Measurements from ENCODE around the gene GLRX2. TPM values are rescaled to one million over a fixed set of nuclear protein-coding genes. Genes with fewer than 3 reads are reported as not detected.

Gene GLRX2
- total RNA-seq, 1 donor from 2014 or later, result 29.0 TPM

DNA sequence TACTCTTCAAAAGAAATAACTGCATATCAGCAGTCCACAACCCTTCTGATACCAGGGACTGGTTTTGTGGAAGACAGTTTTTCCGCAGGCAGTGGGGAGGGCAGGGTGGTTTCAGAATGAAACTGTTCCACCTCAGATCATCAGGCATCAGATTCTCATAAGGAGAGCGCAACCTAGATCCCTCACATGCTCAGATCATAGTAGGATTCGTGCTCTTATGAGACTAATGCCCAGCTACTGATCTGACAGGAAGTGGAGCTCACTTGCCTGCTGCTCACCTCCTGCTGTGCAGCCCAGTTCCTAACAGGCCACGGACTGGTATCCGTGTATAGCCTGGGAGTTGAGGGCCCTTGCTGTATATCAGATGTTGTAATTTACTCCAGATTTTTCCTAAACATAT is 34.3 kb downstream of the GLRX2 start:
- H3K27ac Mint-ChIP-seq, result no peak overlapping the region

DNA sequence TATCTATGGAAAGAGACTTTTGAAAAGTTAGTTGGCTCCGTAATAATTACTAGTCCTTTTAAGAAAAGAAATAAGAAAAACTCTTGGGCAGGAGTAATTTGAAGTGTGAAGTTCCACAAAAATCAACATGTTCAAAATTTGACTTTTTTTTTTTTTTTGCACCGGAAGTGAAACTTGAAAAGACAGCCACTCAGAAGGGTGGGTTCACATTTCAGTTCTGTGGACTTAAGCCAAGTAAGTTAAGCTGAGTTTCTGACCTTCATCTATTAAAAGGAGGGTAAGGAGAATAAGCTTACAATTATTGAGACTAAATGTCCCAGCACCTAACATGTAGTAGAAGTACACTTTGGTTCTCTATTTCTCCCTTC is 34.8 kb downstream of the GLRX2 start:
- no peaks in the 10 kb centered on the region for H3K9me3 Mint-ChIP-seq
- peaks cover 44% of the 10 kb centered on the region for H3K36me3 Mint-ChIP-seq (ENCODE audit: low read depth)
- H3K4me1 Mint-ChIP-seq (ENCODE audit: low read depth), result peaks cover 32% of the 10 kb centered on the region
- intact Hi-C loops (cut with micrococcal nuclease), result no loop called here
- DNase-seq (ENCODE audit: low spot score), result no peak
- H3K4me3 Mint-ChIP-seq (ENCODE audit: low read depth), result no peak overlapping the region
- no peak overlapping the region for H3K27ac Mint-ChIP-seq
- H3K27me3 Mint-ChIP-seq (ENCODE audit: low read depth), result no peaks in the 10 kb centered on the region

More for the DNA sequence above, 34.3 kb downstream of the GLRX2 start:
- Mint-ChIP-seq H3K4me3 (ENCODE audit: low read depth) (no peak overlapping the region), H3K4me1 (ENCODE audit: low read depth) (peaks cover 30% of the 10 kb centered on the region), H3K9me3 (no peaks in the 10 kb centered on the region), H3K27me3 (ENCODE audit: low read depth) (no peaks in the 10 kb centered on the region), H3K36me3 (ENCODE audit: low read depth) (peaks cover 50% of the 10 kb centered on the region)
- DNase-seq (ENCODE audit: low spot score), result no peak
- intact Hi-C loops (cut with micrococcal nuclease), result no loop called here

DNA sequence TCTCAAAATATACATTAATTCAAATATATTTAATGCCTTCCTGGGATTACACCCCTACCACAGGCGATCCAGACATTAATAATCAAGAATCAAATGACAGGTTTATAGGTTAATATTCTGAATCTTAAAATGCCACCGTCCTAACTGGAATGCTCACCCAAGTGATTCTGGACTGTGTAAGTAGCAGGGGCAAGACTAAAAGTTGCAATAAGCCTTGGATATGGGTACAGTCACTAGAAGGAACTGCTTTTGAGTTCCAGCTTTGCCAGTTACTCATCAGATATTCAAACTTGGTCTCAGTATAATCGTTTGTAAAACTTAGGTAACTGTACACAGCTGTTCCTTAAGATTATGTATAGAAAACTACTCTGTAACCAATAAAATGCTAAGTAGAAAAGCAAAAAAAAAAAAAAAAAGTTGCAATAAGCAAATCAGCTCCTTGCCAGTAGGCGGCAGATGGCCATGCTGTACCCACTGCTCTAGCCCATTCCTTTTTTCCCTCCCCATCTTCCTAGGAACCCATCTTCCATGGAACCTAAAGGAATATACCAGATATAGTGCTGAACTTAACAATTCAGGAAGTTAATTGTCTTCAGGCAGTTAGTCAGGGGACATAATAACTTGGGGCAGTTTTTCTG is 35.3 kb downstream of the GLRX2 start:
- Mint-ChIP-seq H3K27ac (no peak overlapping the region), H3K4me1 (ENCODE audit: low read depth) (peaks cover 38% of the 10 kb centered on the region), H3K9me3 (no peaks in the 10 kb centered on the region), H3K27me3 (ENCODE audit: low read depth) (no peaks in the 10 kb centered on the region), H3K36me3 (ENCODE audit: low read depth) (peaks cover 41% of the 10 kb centered on the region), H3K4me3 (ENCODE audit: low read depth) (peak overlapping the region; percentile 28)
- DNase-seq (ENCODE audit: low spot score), result no peak
- intact Hi-C loops (cut with micrococcal nuclease), result no loop called here

DNA sequence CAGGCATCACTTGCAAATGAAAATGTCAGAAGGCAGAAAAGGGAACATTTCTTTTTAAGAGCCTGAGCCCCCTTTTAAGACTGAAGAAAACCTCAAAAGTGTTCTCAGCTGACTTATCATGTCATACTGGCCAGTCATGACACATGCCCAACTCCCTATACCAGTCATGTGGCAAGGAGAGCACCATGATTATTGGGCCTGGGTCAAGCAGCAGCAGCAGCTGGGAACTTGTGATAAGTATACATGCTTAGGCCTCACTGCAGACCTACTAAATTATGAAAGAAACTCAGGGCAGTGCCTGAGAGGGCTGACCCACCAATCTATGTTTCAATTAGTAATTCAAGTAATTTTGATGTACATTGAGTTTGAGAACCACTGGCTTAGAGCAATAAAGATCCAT is 37.2 kb downstream of the GLRX2 start:
- no peak overlapping the region for H3K4me3 Mint-ChIP-seq (ENCODE audit: low read depth)
- H3K4me1 Mint-ChIP-seq (ENCODE audit: low read depth), result peaks cover 48% of the 10 kb centered on the region
- DNase-seq (ENCODE audit: low spot score), result no peak
- intact Hi-C loops (cut with micrococcal nuclease), result no loop called here
- no peak overlapping the region for H3K27ac Mint-ChIP-seq
- H3K27me3 Mint-ChIP-seq (ENCODE audit: low read depth), result no peaks in the 10 kb centered on the region
- peaks cover 34% of the 10 kb centered on the region for H3K36me3 Mint-ChIP-seq (ENCODE audit: low read depth)
- H3K9me3 Mint-ChIP-seq, result no peaks in the 10 kb centered on the region

DNA sequence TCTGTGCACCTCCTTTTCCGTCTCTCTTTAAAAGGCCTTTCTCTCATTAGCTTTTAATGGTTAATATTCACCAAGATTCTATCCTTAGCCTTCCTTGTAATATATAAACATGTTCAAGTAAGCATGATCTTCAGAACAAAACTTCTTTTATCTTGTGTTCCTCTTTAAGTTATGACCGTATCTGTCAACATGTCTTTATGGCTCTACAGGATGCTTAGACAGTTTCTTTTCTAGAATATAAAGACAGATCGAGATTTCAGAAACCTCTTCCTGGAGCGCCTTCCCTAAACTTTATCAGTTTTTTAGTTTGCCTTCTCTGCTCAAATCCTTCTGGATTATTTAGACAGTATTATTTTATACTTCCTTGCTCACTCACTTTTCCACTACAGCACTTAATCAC is 38.6 kb downstream of the GLRX2 start:
- H3K4me3 Mint-ChIP-seq (ENCODE audit: low read depth), result no peak overlapping the region
- H3K27me3 Mint-ChIP-seq (ENCODE audit: low read depth), result no peaks in the 10 kb centered on the region
- peaks cover 54% of the 10 kb centered on the region for H3K4me1 Mint-ChIP-seq (ENCODE audit: low read depth)
- H3K27ac Mint-ChIP-seq, result no peak overlapping the region
- no peak for DNase-seq (ENCODE audit: low spot score)
- no peaks in the 10 kb centered on the region for H3K9me3 Mint-ChIP-seq
- intact Hi-C loops (cut with micrococcal nuclease), result no loop called here
- peaks cover 30% of the 10 kb centered on the region for H3K36me3 Mint-ChIP-seq (ENCODE audit: low read depth)

DNA sequence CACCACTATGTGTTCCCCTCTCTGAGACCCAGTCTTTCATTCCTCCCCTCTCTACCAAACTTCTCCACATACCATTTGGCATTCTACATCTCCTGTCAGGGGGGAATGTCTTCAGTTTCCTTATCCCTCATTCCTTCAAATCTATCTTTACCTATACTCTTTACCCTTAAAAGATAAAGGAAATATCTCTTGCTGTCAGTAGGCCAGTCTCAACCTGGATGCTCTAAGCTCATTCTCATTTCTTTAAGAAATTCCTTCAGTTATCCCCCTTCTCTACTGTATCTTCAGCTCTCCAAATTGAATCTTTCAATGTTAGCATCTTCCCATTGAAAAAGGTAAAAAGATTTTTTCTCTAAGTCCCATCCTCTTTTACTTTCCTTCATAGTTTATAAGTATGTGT is 39.3 kb downstream of the GLRX2 start:
- H3K27ac Mint-ChIP-seq, result no peak overlapping the region
- H3K36me3 Mint-ChIP-seq (ENCODE audit: low read depth), result peaks cover 33% of the 10 kb centered on the region
- no peak overlapping the region for H3K4me3 Mint-ChIP-seq (ENCODE audit: low read depth)
- DNase-seq (ENCODE audit: low spot score), result no peak
- intact Hi-C loops (cut with micrococcal nuclease), result no loop called here
- H3K4me1 Mint-ChIP-seq (ENCODE audit: low read depth), result peaks cover 59% of the 10 kb centered on the region
- no peaks in the 10 kb centered on the region for H3K27me3 Mint-ChIP-seq (ENCODE audit: low read depth)
- H3K9me3 Mint-ChIP-seq, result no peaks in the 10 kb centered on the region

DNA sequence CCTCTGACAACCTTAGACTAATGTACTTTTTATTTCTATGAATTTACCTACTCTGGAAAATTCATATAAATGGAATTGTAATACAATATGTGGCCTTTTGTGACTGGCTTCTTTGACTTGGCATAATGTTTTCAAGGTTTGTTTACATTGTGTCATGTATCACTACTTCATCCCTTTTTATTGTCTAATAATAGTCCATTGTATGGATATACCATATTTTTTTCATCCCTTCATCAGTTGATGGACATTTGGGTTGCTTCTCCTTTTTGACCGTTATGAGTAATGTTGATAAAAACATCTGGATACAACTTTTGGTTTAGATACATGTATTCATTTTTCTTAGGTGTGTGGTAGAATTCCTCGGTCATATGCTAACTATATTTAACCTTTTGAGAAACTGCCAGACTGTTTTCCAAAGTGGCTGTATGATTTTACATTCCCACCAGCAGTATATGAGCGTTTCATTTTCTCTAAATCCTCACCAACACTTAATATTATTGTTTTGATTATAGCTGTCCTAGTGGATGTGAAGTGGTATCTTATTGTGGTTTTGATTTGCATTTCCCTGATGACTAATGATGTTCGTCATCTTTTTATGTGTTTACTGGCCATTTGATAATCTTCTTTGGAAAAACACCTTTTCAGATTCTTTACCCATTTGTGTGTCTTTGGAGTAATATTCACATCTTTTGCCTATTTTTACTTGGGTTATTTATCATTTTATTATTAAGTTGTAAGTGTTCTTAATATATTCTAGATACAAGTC is 42.3 kb downstream of the GLRX2 start:
- intact Hi-C loops (cut with micrococcal nuclease), result no loop called here

DNA sequence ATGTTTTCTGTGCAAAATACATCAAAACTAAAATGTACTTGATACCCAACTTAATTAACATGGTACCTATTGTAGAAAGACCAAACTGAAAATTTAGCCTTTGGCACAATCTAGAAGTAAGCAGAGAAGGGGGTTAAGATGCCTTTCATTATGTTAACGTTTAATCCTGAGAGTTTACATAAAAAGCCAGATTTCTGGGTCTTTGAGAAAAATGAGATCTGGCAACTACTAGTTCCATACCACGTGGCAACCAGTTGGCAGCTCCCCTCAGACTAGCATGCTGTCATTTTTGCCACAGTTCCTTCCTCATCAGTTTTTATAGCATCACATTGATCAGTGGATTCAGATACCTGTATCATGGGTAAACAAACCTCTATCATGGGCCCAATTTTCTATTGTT is 44.3 kb downstream of the GLRX2 start:
- Mint-ChIP-seq H3K4me1 (ENCODE audit: low read depth) (peaks cover 52% of the 10 kb centered on the region), H3K4me3 (ENCODE audit: low read depth) (peak overlapping the region; percentile 98), H3K36me3 (ENCODE audit: low read depth) (peaks cover 43% of the 10 kb centered on the region), H3K27me3 (ENCODE audit: low read depth) (no peaks in the 10 kb centered on the region), H3K27ac (peak overlapping the region; percentile 26), H3K9me3 (no peaks in the 10 kb centered on the region)
- intact Hi-C loops (cut with micrococcal nuclease), result no loop called here
- DNase-seq (ENCODE audit: low spot score), result no peak

More for the DNA sequence above, 42.3 kb downstream of the GLRX2 start:
- DNase-seq (ENCODE audit: low spot score), result no peak
- Mint-ChIP-seq H3K27me3 (ENCODE audit: low read depth) (no peaks in the 10 kb centered on the region), H3K27ac (no peak overlapping the region), H3K4me1 (ENCODE audit: low read depth) (peaks cover 50% of the 10 kb centered on the region), H3K36me3 (ENCODE audit: low read depth) (peaks cover 28% of the 10 kb centered on the region), H3K9me3 (no peaks in the 10 kb centered on the region), H3K4me3 (ENCODE audit: low read depth) (no peak overlapping the region)

DNA sequence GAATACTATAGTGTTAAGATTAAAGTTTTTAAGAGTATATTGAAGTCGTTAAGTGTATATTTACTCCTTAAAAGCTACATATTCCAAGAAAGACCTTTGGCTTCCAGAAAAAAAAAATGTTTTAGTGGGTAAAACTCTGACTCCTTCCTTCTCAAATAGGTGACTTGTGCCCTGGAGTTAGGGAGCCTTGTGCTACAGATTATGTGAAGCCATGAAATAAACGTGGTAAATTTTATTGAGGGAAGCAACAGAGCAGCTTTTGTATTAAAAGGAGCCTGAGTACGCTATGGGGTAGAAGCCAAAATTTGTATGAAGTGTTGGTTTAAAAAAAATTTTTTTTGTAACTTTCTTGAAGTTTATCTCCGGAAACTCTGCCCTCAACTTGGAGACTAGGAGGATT is 44.8 kb downstream of the GLRX2 start:
- Mint-ChIP-seq H3K27ac (no peak overlapping the region), H3K27me3 (ENCODE audit: low read depth) (no peaks in the 10 kb centered on the region), H3K4me3 (ENCODE audit: low read depth) (peak overlapping the region; percentile 98), H3K4me1 (ENCODE audit: low read depth) (peaks cover 48% of the 10 kb centered on the region), H3K36me3 (ENCODE audit: low read depth) (peaks cover 43% of the 10 kb centered on the region), H3K9me3 (no peaks in the 10 kb centered on the region)
- DNase-seq (ENCODE audit: low spot score), result no peak
- intact Hi-C loops (cut with micrococcal nuclease), result no loop called here

DNA sequence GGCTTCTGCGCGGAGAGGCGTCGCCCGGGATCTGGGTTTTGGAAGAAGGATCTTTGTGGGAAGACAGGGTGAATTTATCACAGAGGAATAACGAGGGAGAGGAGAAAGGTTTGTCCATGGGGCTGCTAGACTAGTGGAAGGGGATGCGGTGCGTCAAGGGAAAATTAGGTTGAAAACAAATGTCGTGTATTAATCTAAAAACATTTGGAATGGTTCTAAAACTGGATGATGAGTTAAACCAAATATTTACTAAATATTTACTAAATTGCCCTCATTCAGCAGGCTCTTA is 45.2 kb downstream of the GLRX2 start:
- intact Hi-C loops (cut with micrococcal nuclease), result no loop called here

DNA sequence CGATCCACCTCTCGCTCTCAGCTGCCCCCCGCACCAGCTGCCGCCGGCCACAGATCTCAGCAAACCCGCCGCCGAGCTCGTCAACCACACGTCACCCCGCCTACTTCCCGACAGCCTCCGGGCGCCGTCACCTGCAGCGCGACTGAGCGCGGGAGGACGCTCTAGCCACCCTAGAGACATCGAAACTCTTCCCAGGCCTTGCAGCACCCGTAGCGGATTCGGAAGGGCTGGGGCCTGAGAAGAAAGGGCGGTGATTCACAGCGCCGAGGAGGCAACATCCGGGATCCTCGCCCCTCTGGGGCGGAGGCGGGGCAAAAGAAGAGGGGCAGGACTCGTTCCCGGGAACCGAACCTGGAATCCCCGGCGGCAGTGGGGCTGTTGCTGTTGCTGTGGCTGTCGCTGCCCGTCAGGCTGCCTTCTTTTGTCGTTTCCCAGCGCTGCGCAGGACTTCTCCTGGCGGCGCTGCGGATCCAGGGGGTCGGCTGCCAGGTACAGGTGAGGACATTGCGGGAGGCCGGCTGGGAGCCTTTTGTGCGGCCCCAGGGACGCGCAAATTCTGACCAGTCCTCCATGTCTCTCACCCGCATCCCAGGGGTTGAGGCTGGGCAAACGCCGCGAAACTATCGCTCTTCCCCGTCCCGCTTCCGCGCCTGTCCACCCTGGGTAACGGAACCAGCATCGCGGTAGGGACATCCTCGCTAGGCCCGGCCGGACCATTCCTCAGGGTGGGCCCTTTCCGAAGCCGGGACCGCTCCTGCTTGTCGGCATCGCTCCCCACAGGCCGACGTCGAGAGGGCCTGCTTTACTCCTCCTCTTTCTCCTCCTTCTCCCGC is 45.7 kb downstream of the GLRX2 start, which contains the start of the genes RO60 and UCHL5:
Gene RO60 (plus strand): TSS at position 331 of the 833 bp plus-strand sequence. CDS start 9,443 bp downstream, outside the sequence.
Gene UCHL5 (minus strand): TSS at position 79 of the 833 bp plus-strand sequence. CDS start 100 bp downstream, outside the sequence.
- H3K27ac Mint-ChIP-seq, result peak within 1 kb of the TSS; percentile 99
- peak within 1 kb of the TSS; percentile 98 for H3K4me3 Mint-ChIP-seq (ENCODE audit: low read depth)
- H3K4me1 Mint-ChIP-seq (ENCODE audit: low read depth), result peaks cover 47% of the 10 kb centered on the region
- no peaks in the 10 kb centered on the region for H3K27me3 Mint-ChIP-seq (ENCODE audit: low read depth)
- no peaks in the 10 kb centered on the region for H3K9me3 Mint-ChIP-seq
- intact Hi-C loops (cut with micrococcal nuclease), result loop anchor here (1.0 to 5.0 kb wide), 4 partner anchors 46 to 522 kb away; partner anchors contain the start of genes CDC73 and GLRX2
- H3K36me3 Mint-ChIP-seq (ENCODE audit: low read depth), result peaks cover 47% of the 10 kb centered on the region
- DNase-seq (ENCODE audit: low spot score), result peak; percentile 95

More for the DNA sequence above, 45.2 kb downstream of the GLRX2 start:
- DNase-seq (ENCODE audit: low spot score), result no peak
- Mint-ChIP-seq H3K27me3 (ENCODE audit: low read depth) (no peaks in the 10 kb centered on the region), H3K9me3 (no peaks in the 10 kb centered on the region), H3K4me3 (ENCODE audit: low read depth) (peak overlapping the region; percentile 98), H3K27ac (peak overlapping the region; percentile 99), H3K4me1 (ENCODE audit: low read depth) (peaks cover 45% of the 10 kb centered on the region), H3K36me3 (ENCODE audit: low read depth) (peaks cover 43% of the 10 kb centered on the region)

DNA sequence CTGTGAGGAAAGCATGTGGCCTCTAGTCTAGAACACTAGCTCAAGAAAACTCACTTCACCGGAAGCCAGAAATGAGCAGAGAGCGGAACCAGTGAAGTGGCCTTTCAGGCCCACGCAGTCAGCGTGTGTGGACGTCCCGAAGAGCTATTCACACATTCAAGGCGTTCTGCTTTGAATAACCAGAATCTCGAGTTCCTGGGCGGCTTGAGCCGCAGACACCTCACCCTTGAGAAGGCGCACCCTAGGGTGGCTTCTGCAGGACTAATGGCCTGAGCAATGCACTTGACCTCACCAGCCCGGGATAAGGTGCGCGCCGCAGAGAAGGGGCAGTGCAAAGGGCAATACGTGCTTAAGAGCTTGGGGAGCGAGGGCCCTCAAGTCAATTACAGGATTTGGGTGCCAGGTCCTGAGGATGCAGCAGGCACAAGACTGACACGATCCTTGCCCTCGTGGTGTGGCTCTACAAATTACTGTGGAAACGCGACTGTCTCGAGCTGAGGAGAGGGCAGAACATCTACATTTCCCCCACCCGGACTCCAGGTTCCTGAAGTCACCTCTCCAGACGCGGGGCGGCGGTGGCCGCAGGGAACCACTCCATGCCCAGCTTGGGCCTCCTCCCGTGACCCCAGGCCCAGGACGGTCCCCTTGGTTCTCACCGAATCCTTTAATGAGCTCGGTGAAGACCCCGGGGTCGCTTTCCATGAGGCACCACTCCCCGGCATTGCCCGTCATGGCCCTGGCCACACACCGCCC is 46.5 kb downstream of the GLRX2 start:
- Mint-ChIP-seq H3K36me3 (ENCODE audit: low read depth) (peaks cover 43% of the 10 kb centered on the region), H3K4me1 (ENCODE audit: low read depth) (peaks cover 42% of the 10 kb centered on the region), H3K4me3 (ENCODE audit: low read depth) (peak overlapping the region; percentile 98), H3K27me3 (ENCODE audit: low read depth) (no peaks in the 10 kb centered on the region), H3K27ac (peak overlapping the region; percentile 99), H3K9me3 (no peaks in the 10 kb centered on the region)
- peak; percentile 46 for DNase-seq (ENCODE audit: low spot score)
- intact Hi-C loops (cut with micrococcal nuclease), result loop anchor here (1.0 to 5.0 kb wide), 6 partner anchors 47 to 643 kb away; partner anchors contain the start of genes CDC73, GLRX2 and RGS2
